HG03558 (cell line): ENCODE data around the gene ADTRP.

Experiments used
- ATAC-seq: cut with Tn5 transposase; IDR thresholded peaks from one replicate; pipeline ENCODE4 v1.9.1; 2021; ENCODE audit warnings: moderate number of reproducible peaks; ENCODE audit not compliant: unreplicated experiment; ENCODE audit errors: extremely low read depth

ADTRP gene

GRCh38 chr6:11775791-11776409 is 2.7 kb downstream of the ADTRP start:
- no peak for ATAC-seq

DNA sequence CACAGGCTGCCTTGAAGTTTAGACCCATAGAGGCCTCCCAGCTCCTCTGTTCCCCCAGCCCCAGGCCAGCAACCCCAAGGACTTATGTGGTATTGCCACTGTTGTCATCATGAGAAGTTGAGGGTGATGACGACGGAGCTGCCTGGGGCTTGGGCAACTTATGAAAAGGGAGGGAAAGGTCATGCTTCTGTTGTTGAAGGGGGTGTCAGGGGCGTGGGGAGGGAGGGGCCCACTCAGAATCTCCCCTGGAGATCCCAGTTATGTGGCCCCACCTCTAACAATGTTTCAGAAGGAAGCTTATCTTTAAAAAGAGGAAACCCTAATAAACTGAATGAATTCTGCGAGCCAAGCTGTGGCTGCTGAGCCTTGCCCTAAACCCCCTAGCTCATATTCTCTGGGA is 4.2 kb downstream of the ADTRP start:
- no peak for ATAC-seq

DNA sequence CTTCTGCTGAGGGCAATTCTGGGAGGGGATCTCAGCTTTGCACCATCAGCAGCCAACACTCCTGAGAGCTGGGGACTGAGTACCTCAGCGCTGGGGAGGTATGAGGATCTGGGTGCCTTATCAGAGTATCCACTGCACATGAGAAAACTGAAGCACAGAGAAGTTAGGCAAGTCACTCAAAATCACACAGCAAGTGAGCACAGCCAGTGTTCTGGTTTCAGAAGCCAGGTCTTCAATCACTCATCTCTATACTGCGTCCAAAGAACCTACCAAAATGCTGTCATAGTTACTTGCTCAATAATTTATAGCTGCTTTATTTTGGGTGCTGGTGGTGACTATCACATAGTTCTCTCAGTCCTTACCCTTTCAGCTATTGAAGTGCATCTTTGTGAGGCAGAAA is 5.0 kb downstream of the ADTRP start:
- ATAC-seq: no peak

GRCh38 chr6:11773013-11773412 is 5.6 kb downstream of the ADTRP start:
- no peak for ATAC-seq

- no peak for ATAC-seq
Measured at GRCh38 chr6:11772109-11772825, 6.3 kb downstream of the ADTRP start.

DNA sequence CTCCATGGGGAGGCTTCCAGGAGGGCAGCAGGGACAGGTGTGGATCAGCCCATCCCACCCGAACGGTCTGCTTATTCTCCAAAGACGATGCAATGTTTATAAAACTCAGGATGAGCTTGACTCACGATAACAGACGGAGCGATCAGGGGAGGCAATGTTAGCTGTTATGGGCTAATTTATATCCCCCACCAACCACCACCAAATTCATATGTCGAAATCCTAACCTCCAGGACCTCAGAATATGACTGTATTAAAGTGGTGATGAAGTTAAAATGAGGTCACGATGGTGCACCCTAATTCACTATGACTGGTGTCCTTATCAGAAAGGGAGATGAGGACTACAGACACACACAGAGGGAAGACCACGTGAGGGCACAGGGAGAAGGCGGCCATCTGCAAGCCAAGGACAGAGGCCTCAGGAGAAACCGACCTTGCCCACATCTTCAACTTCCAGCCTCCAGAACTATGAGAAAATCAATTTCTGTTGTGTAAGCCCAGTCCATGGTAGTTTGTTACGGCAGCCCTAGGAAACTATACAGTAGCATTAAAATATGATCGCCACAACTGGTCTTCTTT is 7.0 kb downstream of the ADTRP start:
- ATAC-seq: no peak

DNA sequence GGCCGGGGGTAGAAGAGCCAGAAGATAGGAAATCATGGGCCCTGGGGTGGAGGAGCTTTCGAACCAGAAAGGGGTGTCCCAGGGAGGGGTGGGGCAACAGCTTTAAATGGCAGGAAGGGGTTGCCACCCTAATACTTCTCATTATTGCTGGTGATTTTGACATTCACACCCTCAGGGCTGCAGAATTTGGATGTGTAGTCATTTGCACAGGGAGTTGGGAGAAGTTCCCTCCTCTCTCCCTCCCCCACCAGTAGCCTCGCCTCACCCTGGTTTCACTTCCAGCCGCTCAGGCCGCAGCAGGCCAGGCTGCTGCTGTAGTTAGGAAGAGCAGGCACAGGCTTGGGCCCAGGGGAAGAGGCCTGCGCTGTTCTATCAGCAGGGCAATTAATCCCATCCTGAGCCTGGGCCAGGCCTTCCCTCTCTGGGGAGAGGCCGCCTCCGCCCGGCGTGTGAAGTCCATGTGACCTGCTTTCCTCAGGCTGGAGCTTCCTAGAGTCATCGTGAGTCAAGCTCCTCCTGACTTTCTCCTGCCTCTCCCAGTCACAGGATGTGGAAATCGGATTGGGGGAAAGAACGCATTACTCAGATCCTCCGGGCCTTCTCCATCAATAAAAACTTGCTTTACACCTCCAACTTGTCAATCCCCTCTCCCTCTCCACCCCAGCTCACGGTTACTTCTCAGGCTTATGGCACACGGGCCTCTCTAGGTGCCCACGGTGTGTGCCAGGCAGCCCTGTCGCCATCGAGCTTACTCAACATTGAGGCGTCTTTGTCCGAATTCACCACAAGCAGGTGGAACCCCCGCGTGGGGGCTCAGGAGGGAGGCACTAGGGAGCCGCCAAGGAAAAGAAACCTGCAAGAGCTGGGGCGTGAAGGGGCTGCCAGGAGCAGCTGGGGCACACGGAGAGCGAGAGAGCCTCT is 7.8 kb downstream of the ADTRP start:
- no peak for ATAC-seq

- no peak for ATAC-seq
Measured at GRCh38 chr6:11769811-11770545, 8.6 kb downstream of the ADTRP start.

- ATAC-seq: no peak
Measured at GRCh38 chr6:11769244-11769643, 9.4 kb downstream of the ADTRP start.

DNA sequence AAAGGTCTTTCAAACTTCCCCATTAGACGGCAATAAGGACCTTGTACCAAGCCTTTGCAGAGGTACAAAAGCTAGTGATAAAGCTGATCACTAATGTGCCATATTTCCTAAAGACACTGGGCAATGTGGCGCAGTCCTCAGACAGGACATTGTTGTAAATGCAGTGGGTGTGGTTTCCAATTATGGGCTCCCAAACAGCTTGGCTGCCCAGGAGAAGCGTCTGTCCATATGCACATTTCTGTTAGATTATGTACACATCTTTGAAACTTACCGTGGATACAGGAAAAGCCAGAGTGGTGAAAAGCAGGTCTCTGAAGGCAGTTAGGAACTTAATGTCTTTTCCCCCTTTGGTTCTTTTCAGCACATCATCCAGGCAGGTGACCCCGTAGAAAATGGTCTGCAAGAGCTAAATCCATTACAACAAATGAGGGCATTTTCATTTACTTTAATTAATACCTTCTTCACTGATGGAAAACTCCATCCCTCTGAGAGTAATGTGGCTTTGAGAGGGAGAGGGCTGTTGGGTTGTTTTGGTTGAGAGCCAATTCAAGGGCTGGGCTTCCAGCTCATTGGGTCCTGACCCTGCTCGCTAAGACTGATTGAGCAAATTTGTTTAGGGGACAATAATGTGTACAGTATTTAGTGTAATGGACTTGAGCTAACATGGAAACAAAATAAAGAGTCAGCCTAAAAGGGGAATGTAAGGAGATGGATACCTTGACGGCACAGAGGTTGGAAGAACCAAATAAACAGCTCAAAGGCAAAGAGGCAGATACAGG is 10.4 kb downstream of the ADTRP start:
- no peak for ATAC-seq

DNA sequence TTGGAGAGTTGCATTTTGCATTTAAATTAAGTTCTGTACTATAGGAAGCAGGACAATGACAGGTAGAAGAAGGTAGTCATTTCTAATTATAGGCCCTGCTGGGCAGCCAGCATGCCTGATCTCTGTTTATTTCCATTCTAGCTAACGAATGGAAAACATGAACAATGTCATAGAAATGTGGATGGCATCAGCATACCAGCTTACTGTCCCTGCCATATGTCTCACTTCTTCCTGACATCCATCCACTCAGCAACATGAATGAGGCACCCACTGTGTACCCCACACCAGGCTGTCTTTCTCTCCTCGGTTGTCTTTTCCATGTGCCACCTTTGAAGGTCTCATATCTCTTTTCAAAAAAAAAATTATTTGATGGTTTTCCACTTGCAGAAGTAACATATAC is 11.1 kb downstream of the ADTRP start:
- ATAC-seq: no peak

DNA sequence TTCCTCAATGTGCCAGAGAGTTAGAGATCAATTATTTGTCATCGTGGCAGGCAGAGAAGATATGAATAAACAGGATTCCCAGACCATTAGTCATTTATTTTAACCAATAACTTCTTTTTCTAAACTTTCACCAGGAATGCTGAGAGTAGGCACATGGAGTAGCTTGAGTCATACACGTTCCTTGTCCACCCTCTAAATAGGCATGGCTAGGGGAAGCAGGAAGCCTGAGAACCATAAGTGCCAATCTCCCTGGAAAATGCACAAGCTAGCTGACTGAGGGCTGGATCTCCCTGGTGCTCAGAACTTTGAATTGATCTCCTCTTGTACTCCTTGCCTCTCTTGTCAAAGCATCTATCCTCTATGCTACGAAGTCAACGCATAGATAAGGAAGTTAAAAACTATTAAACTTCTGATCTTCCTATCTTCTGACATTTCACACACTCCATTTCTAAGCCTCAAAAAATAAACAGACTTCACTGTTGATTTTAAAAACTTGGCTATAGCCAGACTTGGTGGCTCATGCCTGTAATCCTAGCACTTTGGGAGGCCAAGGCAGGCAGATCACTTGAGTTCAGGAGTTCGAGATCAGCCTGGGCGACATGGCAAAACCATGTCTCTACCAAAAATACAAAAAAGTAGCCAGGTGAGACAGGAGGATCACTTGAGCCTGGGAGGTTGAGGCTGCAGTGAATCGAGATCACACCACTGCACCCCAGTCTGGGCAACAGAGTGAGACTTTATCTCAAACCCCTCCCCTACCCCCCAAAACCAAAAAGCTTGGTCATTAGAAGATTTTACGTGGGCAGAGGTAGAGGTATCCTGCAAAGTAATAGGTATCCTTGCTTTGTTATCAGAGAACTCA is 11.8 kb downstream of the ADTRP start:
- ATAC-seq: no peak

DNA sequence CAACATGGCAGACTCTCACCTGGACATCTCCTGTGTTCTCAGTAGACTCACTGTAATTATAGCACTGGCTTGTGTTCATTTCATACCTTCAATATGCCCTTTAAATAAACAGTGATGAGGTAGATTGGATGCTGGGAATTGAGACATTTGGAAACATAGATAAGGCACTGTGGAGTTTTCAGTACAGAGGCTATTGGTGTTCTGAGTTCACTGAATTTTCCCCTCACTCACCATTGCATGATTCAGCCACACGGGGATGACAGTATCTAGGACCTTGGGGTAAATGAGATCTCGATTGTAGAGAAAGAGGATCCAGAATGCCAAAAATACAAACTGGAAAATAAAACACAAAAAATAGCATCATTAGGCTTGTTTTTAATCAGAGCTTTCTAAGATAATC is 12.6 kb downstream of the ADTRP start:
- no peak for ATAC-seq

GRCh38 chr6:11764250-11764604 is 14.4 kb downstream of the ADTRP start:
- no peak for ATAC-seq

- ATAC-seq: no peak
Measured at GRCh38 chr6:11763460-11764249, 14.9 kb downstream of the ADTRP start.

DNA sequence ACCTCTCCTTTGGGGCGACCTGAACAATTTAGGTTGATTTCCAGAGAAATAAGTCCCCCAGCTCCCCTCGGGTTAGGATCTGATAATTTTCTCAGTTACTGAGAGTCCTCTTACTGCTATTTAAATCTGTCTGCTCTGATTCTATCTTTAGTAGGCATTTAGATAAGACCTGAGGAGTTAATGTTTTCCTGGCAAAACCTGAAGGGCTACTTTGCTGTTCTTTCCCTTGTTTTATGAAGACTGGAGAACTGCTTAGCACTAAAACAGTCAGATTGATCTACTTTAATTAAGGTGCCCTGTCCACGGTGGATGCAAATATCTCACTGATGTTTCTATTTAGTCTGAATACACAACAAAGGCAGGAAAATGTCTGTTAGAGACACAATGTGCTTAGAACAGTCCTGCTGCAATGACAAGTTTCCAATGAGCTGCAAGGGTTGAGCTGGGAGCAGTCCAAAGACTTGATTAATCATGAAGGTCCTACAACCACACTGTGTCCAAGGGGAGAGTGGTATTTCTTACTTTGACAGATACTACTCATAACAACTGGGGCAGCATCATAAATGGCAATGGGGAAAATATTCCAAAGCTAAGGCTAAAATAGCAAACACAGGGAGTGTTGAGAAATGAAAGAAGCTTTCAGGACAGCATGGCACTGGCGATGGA is 15.7 kb downstream of the ADTRP start:
- ATAC-seq: no peak
